B cell (primary cell): ENCODE results near the gene THNSL1. TPM values are rescaled to one million over a fixed set of nuclear protein-coding genes. Genes with fewer than 3 reads are reported as not detected.

Experiments used
- ATAC-seq: fragments of 200-7000 bp; cut with Tn5 transposase; one replicate; pipeline ENCODE4 v1.10.0; 2021; ENCODE audit warnings: low read depth, mild to moderate bottlenecking, moderate number of reproducible peaks, moderate library complexity
- CTCF ChIA-PET: fragments of 350-600 bp; sonication (Branson Sonifier 250); formaldehyde crosslinking; loops from one replicate; lab custom pipeline; 2021; ENCODE audit warnings: antibody characterized with exemption, inconsistent platforms; lab: Charles Lee
- POLR2A ChIA-PET: fragments of 350-600 bp; sonication (Branson Sonifier 250); formaldehyde crosslinking; loops from one replicate; lab custom pipeline; 2021; ENCODE audit warnings: antibody characterized with exemption; lab: Charles Lee
- DNase-seq: peaks from one replicate; pipeline ENCODE4 v3.0.0; 2013
- H2AFZ ChIP-seq: 2 replicates; pipeline ENCODE4 v1.6.1; 2012; ENCODE audit warnings: mild to moderate bottlenecking, low read depth, low read length; ENCODE audit not compliant: insufficient read depth, poor library complexity, severe bottlenecking
- H3K27ac ChIP-seq, 2 donors: 1 replicate in 1 of 2; 2 replicates in 1 of 2; pipeline ENCODE4 v1.5.1; 2012 to 2013; ENCODE audit warnings: low read length in 2 of 2, mild to moderate bottlenecking in 2 of 2, moderate library complexity in 1 of 2
- H3K27me3 ChIP-seq, 4 experiments: fragments of 200-600 bp in 1 of 4; sonication (generic) in 1 of 4; replicated peaks in 1 of 4; 1 replicate in 2 of 4; 2 replicates in 2 of 4; pipeline versions ENCODE4 v1.6.1 to v1.7.0; 2013 to 2016; ENCODE audit warnings: low read length in 3 of 4, mild to moderate bottlenecking in 2 of 4, mixed read lengths in 1 of 4, moderate library complexity in 1 of 4; ENCODE audit not compliant: insufficient read depth in 4 of 4, control insufficient read depth in 3 of 4; ENCODE audit errors: control extremely low read depth in 1 of 4
- H3K36me3 ChIP-seq, 2 experiments: replicated peaks in 1 of 2; 1 replicate in 1 of 2; 2 replicates in 1 of 2; pipeline versions ENCODE4 v1.6.1 to v1.7.1; 2013; ENCODE audit warnings: low read length in 1 of 2; ENCODE audit not compliant: insufficient read depth in 2 of 2, control insufficient read depth in 1 of 2; ENCODE audit errors: control extremely low read depth in 1 of 2, extremely low read depth in 1 of 2
- H3K4me1 ChIP-seq, 2 donors: fragments of 200-600 bp in 1 of 2; sonication (generic) in 1 of 2; 1 replicate in 1 of 2; 2 replicates in 1 of 2; pipeline versions ENCODE4 v1.5.1 to v1.6.1; 2013 to 2017; ENCODE audit warnings: low read length in 2 of 2; ENCODE audit not compliant: control insufficient read depth in 2 of 2, insufficient read depth in 2 of 2
- H3K4me2 ChIP-seq: replicated peaks from 2 replicates; pipeline ENCODE3; 2012; ENCODE audit warnings: mild to moderate bottlenecking, low read depth, low read length; ENCODE audit not compliant: poor library complexity, severe bottlenecking
- H3K4me3 ChIP-seq, 5 experiments: fragments of 200-600 bp in 1 of 5; sonication (generic) in 1 of 5; 1 replicate in 3 of 5; 2 replicates in 2 of 5; pipeline versions ENCODE4 v1.5.1 to v1.7.0; 2011 to 2016; ENCODE audit warnings: low read length in 4 of 5, mild to moderate bottlenecking in 4 of 5, low read depth in 2 of 5, control low read depth in 1 of 5, moderate library complexity in 1 of 5; ENCODE audit not compliant: insufficient read depth in 1 of 5; ENCODE audit errors: control extremely low read depth in 1 of 5, extremely low read depth in 1 of 5
- H3K79me2 ChIP-seq: fragments of 200-600 bp; sonication (generic); one replicate; pipeline ENCODE4 v1.6.0; 2016; ENCODE audit warnings: low read length; ENCODE audit not compliant: control insufficient read depth, insufficient read depth
- H3K9ac ChIP-seq: fragments of 200-600 bp; sonication (generic); 2 replicates; pipeline ENCODE4 v1.6.1; 2017; ENCODE audit warnings: mild to moderate bottlenecking, low read length, moderate library complexity
- H3K9me3 ChIP-seq, 3 donors: one replicate each; pipeline versions ENCODE4 v1.6.1 to v1.7.1; 2013; ENCODE audit warnings: low read length in 2 of 3; ENCODE audit not compliant: control insufficient read depth in 2 of 3, insufficient read depth in 1 of 3; ENCODE audit errors: control extremely low read depth in 1 of 3
- H4K20me1 ChIP-seq: 2 replicates; pipeline ENCODE4 v1.6.0; 2012; ENCODE audit warnings: mild to moderate bottlenecking, low read length; ENCODE audit not compliant: insufficient read depth, control insufficient read depth, poor library complexity, severe bottlenecking
- H3K27ac Mint-ChIP-seq: one replicate; pipeline ENCODE4 v1.8.0; 2021; ENCODE audit warnings: mixed read lengths
- H3K27me3 Mint-ChIP-seq: one replicate; pipeline ENCODE4 v1.8.0; 2021; ENCODE audit warnings: mixed read lengths
- H3K4me1 Mint-ChIP-seq: one replicate; pipeline ENCODE4 v1.8.0; 2021; ENCODE audit warnings: mixed read lengths
- H3K4me3 Mint-ChIP-seq: one replicate; pipeline ENCODE4 v1.8.0; 2021; ENCODE audit warnings: mixed read lengths
- H3K9me3 Mint-ChIP-seq: one replicate; pipeline ENCODE4 v1.8.0; 2022; ENCODE audit warnings: mixed read lengths; ENCODE audit not compliant: insufficient read depth
- CTCF ChIP-seq: fragments of 200-600 bp; IDR thresholded peaks from one replicate; pipeline ENCODE4 v1.8.0; 2022; ENCODE audit warnings: antibody characterized with exemption, mild to moderate bottlenecking
- EZH2 ChIP-seq: IDR thresholded peaks from 2 replicates; pipeline ENCODE4 v1.6.1; 2012; ENCODE audit warnings: borderline replicate concordance, low read depth, mild to moderate bottlenecking, moderate library complexity, low read length; ENCODE audit not compliant: insufficient read depth, poor library complexity, severe bottlenecking
- whole genome bisulfite sequencing: methylation state at CpG from one replicate; pipeline ENCODE4 v1.1.5; 2013; ENCODE audit warnings: missing lambda C conversion rate; ENCODE audit not compliant: insufficient coverage; 5-methylcytosine and 5-hydroxymethylcytosine counted together
- intact Hi-C: fragments of 100-400 bp; cut with micrococcal nuclease; formaldehyde crosslinking; loops from one replicate; pipeline ENCODE4 v1.10.0; 2022
- polyA plus RNA-seq: library from polyadenylated mRNA; depleted of rRNA; stranded (reverse); fragments of >200 nt; gene quantifications from 2 replicates; pipeline ENCODE4 v1.2.3, GENCODE V29; 2012
- total RNA-seq, 2 donors: library from RNA; stranded (reverse); fragments of 120-200 nt in 1 of 2; gene quantifications; 1 replicate in 1 of 2; 2 replicates in 1 of 2; pipeline versions ENCODE4 v1.2.3 to v1.2.4, GENCODE V29; 2013 to 2022

THNSL1 gene
- total and polyA plus RNA-seq, 2 donors (not counting 1 experiment from before 2014, with no cell fraction given): 0.72 to 4.3 TPM

GRCh38 chr10:25017154-25017590 is 760 bp downstream of the THNSL1 start:
- no peaks in the 10 kb centered on the region for H3K9me3 ChIP-seq
- ATAC-seq: no peak
- no peaks in the 10 kb centered on the region for H4K20me1 ChIP-seq
- no peaks in the 10 kb centered on the region for H3K36me3 ChIP-seq
- no peak for DNase-seq
- H3K27ac ChIP-seq: peak overlapping the region; percentile 79 to 96
- Mint-ChIP-seq H3K27me3 (no peaks in the 10 kb centered on the region), H3K4me1 (peaks cover 22% of the 10 kb centered on the region), H3K27ac (peak overlapping the region; percentile 97), H3K9me3 (no peaks in the 10 kb centered on the region), H3K4me3 (peak overlapping the region; percentile 95)
- H3K79me2 ChIP-seq: peaks cover 2% of the 10 kb centered on the region
- ChIA-PET CTCF (no interaction called here), POLR2A (interaction anchor here (1.0 kb wide), 1 partner anchor 293 kb away, joined by 3 read pairs; no protein-coding TSS in a partner anchor)
- peaks cover 14 to 16% of the 10 kb centered on the region in 2 donors for H3K4me1 ChIP-seq
- H3K4me3 ChIP-seq: peak overlapping the region; percentile 65 to 90 (median 72)
- intact Hi-C loops: loop anchor here (2.0 kb wide), 2 partner anchors 130 to 374 kb away; no protein-coding TSS in a partner anchor
- H3K27me3 ChIP-seq: no peaks in the 10 kb centered on the region
- peak overlapping the region; percentile 81 for H3K9ac ChIP-seq
- H3K4me2 ChIP-seq: peak overlapping the region; percentile 93
- TF ChIP-seq CTCF (no peak), EZH2 (no peak)
- 0% methylated on average over 5 of the region's 10 CpGs for WGBS
- H2AFZ ChIP-seq: peak overlapping the region; percentile 98

DNA sequence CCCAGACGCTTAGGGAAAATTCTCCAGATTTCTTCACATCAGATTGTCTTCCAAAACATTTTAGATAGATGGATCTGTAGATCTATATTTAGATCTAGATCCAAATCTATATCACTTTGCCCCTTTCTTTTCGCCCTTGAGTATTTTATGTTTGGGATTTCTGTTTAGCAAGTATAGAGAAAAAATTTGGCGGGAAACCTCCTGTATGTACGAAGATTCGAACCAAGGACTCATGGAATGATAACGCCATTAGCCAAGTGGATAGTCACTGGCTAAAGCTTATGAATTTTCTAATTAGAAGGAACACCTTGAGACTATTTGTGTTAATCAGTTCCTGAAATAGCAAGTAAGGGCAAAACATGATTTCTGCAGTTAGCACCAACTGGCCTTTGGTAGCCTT is 1.2 kb downstream of the THNSL1 start:
- Histone ChIP-seq H2AFZ (peak overlapping the region; percentile 98), H3K9ac (peak overlapping the region; percentile 81), H3K27me3 (no peaks in the 10 kb centered on the region), H3K9me3 (no peaks in the 10 kb centered on the region), H3K79me2 (peaks cover 2% of the 10 kb centered on the region), H3K27ac (peak overlapping the region in 1 of 2 donors; percentile 96), H3K36me3 (no peaks in the 10 kb centered on the region), H3K4me2 (peak overlapping the region; percentile 93), H4K20me1 (no peaks in the 10 kb centered on the region), H3K4me1 (peaks cover 14 to 16% of the 10 kb centered on the region in 2 donors), H3K4me3 (peak overlapping the region in 2 of 5 experiments; percentile 69 to 84)
- 98% methylated on average over 4 of the region's 6 CpGs for WGBS
- ChIA-PET CTCF (no interaction called here), POLR2A (no interaction called here)
- no peaks in the 10 kb centered on the region for H3K27me3 Mint-ChIP-seq
- peak overlapping the region; percentile 95 for H3K4me3 Mint-ChIP-seq
- ATAC-seq (no peak), DNase-seq (peak; percentile 12)
- no peaks in the 10 kb centered on the region for H3K9me3 Mint-ChIP-seq
- peaks cover 22% of the 10 kb centered on the region for H3K4me1 Mint-ChIP-seq
- no peak for TF ChIP-seq EZH2
- TF ChIP-seq CTCF: no peak
- intact Hi-C loops: loop anchor here (2.0 kb wide), 2 partner anchors 131 to 375 kb away; no protein-coding TSS in a partner anchor
- peak overlapping the region; percentile 97 for H3K27ac Mint-ChIP-seq
